GM12872 (cell line): Measurements from ENCODE around the gene PCNX1.

ENCODE experiments used
- TF ChIP-seq, protein P1 (sequence below): IDR thresholded peaks from 3 replicates; pipeline ENCODE4 v1.5.1; 2011; ENCODE audit warnings: low read depth, mild to moderate bottlenecking, low read length, moderate library complexity; ENCODE audit not compliant: insufficient read depth

Gene PCNX1

DNA sequence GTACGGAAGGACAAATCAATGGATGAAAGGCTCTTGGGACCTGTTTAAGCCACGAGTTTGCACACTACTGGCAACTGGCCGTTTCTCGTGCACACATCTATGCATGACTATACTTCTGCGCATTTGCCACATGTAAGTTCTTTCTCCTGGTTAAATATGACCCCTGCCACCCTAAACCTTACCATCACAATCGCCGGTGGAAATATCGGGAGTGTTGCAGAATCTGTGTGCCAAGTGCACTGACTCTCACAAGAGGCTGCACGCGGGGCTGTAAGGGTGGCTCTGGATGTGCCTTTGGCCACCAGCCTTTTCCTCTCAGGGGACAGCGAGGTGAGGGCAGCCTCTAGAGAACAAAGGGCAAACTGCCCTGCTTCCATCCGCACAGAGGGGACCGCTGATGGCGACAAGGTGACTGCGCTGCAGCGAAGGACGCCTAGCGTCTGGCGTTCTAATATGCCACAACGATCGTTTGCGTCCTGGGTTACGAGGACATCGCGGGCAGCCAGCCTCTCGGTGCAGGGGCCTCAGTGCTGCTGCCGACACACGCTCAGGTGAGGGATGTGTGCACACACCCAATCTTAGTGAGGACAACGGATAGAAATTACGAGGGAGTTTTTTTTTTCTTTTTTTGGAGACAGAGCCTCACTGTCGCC, 232.2 kb downstream of the PCNX1 start:
- TF ChIP-seq, protein P1, sequence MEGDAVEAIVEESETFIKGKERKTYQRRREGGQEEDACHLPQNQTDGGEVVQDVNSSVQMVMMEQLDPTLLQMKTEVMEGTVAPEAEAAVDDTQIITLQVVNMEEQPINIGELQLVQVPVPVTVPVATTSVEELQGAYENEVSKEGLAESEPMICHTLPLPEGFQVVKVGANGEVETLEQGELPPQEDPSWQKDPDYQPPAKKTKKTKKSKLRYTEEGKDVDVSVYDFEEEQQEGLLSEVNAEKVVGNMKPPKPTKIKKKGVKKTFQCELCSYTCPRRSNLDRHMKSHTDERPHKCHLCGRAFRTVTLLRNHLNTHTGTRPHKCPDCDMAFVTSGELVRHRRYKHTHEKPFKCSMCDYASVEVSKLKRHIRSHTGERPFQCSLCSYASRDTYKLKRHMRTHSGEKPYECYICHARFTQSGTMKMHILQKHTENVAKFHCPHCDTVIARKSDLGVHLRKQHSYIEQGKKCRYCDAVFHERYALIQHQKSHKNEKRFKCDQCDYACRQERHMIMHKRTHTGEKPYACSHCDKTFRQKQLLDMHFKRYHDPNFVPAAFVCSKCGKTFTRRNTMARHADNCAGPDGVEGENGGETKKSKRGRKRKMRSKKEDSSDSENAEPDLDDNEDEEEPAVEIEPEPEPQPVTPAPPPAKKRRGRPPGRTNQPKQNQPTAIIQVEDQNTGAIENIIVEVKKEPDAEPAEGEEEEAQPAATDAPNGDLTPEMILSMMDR, result no peak

DNA sequence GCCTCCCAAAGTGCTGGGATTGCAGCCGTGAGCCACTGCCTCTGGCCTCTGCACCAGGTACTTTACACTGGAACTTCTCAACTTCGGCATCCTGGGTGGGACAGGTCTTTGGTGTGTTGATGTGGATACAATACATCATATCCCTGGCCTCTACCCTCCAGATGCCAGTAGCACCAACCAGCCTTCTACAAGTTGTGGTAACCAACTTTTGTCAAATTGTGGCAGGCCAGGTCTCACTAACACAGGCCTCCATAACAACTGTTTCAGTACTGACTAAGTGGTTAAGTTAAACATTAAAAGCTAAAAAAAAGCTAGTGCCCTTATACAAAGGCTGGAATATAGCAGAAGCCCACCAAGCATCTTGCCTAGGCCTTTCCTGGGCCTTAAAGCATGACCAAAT, 232.9 kb downstream of the PCNX1 start:
- TF ChIP-seq, protein P1, result no peak

DNA sequence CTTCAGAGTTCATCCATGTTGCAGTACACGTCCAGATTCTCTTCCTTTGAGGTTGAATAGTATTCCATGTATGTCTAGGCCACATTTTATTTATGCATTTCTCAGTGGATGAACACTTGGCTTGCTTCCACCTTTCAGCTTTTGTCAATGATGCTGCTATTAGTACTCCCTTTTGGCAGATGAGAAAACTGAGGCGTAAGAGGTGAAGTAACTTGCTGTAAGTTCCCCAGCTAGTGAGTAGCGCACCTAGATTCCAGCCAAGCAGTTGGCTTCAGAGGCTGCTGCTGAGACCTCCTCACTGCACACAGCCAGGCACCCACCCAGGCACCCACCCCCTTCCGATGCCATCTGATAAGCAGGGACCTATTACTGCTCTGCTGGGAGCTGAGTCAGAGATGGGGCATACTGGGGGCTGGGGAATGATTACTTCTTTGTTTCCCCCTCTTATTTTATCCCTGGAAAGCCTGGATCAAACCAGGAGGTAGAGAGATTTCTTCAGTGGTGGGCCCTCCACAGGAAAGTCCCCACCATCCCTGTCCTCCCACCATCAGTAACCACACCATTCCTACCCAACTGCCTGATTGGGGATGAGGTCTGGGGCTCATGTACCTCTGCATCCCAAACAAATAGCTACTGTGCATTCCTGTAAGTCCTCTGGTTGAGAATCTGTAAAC, 234.6 kb downstream of the PCNX1 start:
- TF ChIP-seq, protein P1, result no peak

DNA sequence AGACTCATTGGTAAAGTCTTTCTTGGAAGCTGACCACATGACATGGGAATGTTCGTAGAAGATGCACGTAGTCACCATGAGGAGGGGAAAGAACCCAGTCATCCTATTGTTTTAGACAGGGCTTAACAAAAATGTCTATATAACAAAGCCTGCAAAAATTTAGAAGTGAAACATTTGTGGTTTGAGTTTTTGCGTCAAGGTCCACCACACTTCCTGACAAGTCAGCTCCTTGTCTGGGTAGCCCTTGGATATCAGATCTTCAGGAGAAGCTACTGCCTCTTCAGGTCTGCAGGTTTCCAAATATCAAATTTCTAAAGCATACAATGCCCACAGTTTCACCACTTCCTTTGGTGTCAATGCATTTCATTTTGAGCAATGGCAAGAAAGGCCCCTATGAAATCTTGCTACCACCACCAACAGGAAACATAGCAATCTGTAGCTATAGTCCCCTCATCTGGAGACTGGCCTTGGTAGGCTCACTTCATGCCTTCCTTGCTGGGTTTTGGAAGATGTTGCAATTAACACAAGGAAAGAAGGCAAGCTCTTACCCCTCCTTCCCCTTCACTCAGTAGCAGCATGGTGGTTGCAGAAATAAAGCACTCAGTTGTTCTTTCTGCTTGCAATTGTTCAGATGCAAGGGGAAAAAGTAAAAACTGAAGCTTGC, 235.2 kb downstream of the PCNX1 start:
- TF ChIP-seq, protein P1, result no peak

DNA sequence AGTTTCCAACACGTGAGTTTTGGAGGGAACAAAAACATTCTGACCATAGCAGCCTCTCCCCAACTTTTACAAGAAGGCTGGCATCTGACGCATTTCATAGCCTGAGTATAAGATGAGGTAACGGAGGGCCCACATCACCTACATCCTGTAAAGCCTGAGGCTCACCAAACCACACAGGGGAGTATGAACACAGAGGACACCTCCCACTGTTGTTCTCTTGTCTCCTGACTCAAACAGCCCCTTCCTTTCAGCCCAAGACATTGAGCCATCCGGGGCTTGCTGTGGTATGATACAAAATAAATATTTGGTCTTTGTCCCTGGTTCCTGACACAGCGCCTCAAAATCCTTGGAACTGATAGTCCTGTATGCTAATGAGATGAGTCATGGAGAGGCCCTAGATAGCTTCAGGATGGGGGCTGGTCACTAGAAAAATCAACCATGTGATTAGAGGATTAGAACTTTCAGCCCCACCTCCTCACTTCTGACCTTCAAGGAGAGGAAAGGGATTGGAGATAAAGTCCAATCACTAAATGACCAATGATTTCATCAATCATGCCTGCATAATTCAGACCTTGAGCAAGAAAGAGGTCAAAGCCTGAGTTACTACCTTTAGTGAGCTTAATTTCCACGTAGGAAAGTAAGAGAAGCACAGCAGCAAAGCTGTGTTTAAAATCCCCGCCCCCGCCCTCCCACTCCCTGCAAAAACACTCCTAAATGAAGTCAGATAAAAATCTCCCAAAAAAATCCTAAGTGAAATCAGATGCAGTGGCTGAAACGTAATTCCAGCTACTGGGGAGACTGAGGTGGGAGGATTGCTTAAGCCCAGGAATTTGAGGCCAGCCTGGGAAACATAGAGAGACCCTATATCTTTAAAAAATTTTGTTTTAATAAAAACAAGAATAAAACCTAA, 236.4 kb downstream of the PCNX1 start:
- TF ChIP-seq, protein P1, result no peak

DNA sequence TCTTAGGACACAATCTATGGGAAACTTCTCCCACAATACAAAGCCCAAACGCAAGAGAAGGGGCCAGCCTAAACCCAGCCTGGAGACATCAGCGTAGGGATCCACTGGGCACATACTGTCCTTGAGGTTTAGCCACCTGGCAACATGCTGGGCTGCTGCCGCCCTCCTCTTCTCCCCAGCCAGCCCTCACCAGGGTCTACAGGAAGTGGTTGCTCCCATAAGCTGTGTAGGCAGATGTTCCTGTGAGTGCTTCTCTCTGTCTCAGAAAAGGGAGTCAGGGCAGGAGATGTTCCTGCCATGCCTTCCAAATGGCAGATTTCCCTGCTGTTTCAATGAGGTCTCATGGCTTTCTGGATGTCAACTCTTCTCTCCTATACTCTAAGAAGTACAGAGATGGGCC, 241.4 kb downstream of the PCNX1 start:
- TF ChIP-seq, protein P1, result no peak

DNA sequence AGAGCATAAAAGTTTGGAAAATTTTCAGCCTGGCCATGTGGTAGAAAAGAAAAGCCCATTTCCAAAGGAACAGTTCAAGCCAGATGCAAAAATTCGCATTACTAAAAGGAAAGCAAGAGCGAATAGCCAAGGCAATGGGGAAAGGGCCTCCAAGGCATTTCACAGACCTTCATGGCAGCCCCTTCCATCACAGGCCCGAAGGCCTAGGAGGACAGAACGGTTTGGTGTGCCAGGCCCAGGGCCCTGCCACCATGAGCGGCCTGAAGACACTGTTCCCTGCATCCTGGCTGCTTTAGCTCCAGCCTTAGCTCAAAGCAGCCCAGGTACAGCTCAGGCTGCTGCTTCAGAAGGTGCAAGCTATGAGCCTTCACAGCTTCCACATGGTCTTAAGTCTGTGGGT, 243.5 kb downstream of the PCNX1 start:
- TF ChIP-seq, protein P1, result no peak
